ENCODE results near the gene COL26A1.

DNA sequence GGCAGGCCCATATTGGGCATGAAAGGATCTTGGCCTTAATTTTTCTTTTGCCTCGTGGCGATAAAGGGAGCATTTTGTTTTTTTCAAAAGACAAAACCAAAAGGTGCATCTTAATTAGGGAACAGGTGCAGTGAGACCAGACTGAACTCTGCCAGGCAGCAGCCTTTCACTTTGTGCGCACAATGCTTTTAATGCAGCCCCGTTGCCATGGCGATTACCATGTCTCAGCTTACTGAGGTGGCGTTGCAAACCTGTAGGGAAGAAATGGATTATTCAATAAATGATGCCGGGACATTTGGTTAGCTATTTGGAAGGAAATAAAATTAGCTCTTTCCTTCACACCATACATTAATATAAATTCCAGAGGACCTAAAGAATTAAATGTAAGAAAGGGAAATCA is 204.6 kb downstream of the COL26A1 start:
- TF ChIP-seq, protein P1, sequence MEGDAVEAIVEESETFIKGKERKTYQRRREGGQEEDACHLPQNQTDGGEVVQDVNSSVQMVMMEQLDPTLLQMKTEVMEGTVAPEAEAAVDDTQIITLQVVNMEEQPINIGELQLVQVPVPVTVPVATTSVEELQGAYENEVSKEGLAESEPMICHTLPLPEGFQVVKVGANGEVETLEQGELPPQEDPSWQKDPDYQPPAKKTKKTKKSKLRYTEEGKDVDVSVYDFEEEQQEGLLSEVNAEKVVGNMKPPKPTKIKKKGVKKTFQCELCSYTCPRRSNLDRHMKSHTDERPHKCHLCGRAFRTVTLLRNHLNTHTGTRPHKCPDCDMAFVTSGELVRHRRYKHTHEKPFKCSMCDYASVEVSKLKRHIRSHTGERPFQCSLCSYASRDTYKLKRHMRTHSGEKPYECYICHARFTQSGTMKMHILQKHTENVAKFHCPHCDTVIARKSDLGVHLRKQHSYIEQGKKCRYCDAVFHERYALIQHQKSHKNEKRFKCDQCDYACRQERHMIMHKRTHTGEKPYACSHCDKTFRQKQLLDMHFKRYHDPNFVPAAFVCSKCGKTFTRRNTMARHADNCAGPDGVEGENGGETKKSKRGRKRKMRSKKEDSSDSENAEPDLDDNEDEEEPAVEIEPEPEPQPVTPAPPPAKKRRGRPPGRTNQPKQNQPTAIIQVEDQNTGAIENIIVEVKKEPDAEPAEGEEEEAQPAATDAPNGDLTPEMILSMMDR (IDR thresholded peaks at IDR 0.05; ENCODE audit: poor library complexity), result no peak
- TF ChIP-seq EZH2phosphoT487 (IDR thresholded peaks at IDR 0.05; ENCODE audit: low read depth, severe bottlenecking, unreplicated experiment), result no peak
